Lower leg skin (tissue), 3 donors: Measurements from ENCODE around the gene RPP14.

Experiments
- POLR2A ChIP-seq, 2 donors: fragments of 450-650 bp; IDR thresholded peaks; one replicate each; pipeline ENCODE4 v1.6.1; 2016 to 2017; ENCODE audit warnings: antibody characterized with exemption in 2 of 2, mild to moderate bottlenecking in 1 of 2, moderate library complexity in 1 of 2
- TF ChIP-seq, protein P1 (sequence below), 3 donors: fragments of 450-650 bp; IDR thresholded peaks; one replicate each; pipeline ENCODE4 v1.5.1; 2016; ENCODE audit warnings: antibody characterized with exemption in 3 of 3, mild to moderate bottlenecking in 3 of 3, moderate library complexity in 2 of 3

DNA sequence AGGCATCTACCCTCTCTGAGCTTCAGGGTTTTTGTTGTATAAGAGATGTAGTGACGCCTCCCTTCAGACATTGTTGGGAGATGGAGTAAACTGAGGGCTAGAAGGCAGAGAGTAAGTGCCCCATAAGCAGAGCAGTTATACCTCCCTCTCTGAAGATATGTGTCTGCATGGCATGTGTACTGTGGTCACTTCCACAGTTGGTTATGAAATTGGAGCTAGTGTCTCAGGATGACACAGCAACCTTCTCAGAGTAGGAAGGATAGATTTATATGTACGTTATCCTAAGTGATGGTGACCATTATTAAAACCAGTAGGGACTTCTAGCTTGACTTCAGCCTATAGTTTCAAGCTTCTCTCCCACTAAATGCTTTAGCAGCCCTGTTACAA is 44.6 kb downstream of the RPP14 start:
- no peak for TF ChIP-seq POLR2A (IDR thresholded peaks at IDR 0.05)
- TF ChIP-seq, protein P1, sequence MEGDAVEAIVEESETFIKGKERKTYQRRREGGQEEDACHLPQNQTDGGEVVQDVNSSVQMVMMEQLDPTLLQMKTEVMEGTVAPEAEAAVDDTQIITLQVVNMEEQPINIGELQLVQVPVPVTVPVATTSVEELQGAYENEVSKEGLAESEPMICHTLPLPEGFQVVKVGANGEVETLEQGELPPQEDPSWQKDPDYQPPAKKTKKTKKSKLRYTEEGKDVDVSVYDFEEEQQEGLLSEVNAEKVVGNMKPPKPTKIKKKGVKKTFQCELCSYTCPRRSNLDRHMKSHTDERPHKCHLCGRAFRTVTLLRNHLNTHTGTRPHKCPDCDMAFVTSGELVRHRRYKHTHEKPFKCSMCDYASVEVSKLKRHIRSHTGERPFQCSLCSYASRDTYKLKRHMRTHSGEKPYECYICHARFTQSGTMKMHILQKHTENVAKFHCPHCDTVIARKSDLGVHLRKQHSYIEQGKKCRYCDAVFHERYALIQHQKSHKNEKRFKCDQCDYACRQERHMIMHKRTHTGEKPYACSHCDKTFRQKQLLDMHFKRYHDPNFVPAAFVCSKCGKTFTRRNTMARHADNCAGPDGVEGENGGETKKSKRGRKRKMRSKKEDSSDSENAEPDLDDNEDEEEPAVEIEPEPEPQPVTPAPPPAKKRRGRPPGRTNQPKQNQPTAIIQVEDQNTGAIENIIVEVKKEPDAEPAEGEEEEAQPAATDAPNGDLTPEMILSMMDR (IDR thresholded peaks at IDR 0.05), result no peak
